H9 (cell line): ENCODE data around the gene FBXL13. TPM values are rescaled to one million over a fixed set of nuclear protein-coding genes. Genes with fewer than 3 reads are reported as not detected.

ENCODE experiments used
- DNase-seq: peaks from one replicate; pipeline ENCODE4 v3.0.0-alpha.2; 2017
- H2AFZ ChIP-seq: one replicate; pipeline ENCODE4 v1.6.1; 2013; ENCODE audit warnings: mild to moderate bottlenecking, low read length, control low read depth, moderate library complexity
- H2AK5ac ChIP-seq: 2 replicates; pipeline ENCODE4 v1.6.1; 2013; ENCODE audit warnings: low read length, control low read depth, mixed read lengths; ENCODE audit not compliant: insufficient read length
- H2BK120ac ChIP-seq: one replicate; pipeline ENCODE4 v1.6.1; 2013; ENCODE audit warnings: low read depth, mild to moderate bottlenecking, low read length, control low read depth, inconsistent platforms; ENCODE audit not compliant: poor library complexity, severe bottlenecking
- H2BK12ac ChIP-seq: 2 replicates; pipeline ENCODE4 v1.6.1; 2013; ENCODE audit warnings: low read length, control low read depth, mixed read lengths, low read depth; ENCODE audit not compliant: insufficient read length
- H2BK15ac ChIP-seq: 2 replicates; pipeline ENCODE4 v1.6.1; 2013; ENCODE audit warnings: low read depth, low read length, control low read depth
- H2BK20ac ChIP-seq: one replicate; pipeline ENCODE4 v1.6.1; 2013; ENCODE audit warnings: low read depth, mild to moderate bottlenecking, low read length, control low read depth, inconsistent platforms; ENCODE audit not compliant: poor library complexity, severe bottlenecking
- H2BK5ac ChIP-seq: 2 replicates; pipeline ENCODE4 v1.6.1; 2013; ENCODE audit warnings: low read length, control low read depth, mixed read lengths; ENCODE audit not compliant: insufficient read length
- H3K14ac ChIP-seq: 2 replicates; pipeline ENCODE4 v1.6.1; 2013; ENCODE audit warnings: low read length, control low read depth; ENCODE audit not compliant: insufficient read depth
- H3K18ac ChIP-seq: 2 replicates; pipeline ENCODE4 v1.6.1; 2013; ENCODE audit warnings: low read depth, mild to moderate bottlenecking, mixed read lengths, low read length, control low read depth; ENCODE audit not compliant: insufficient read length
- H3K23ac ChIP-seq: 2 replicates; pipeline ENCODE4 v1.6.1; 2013; ENCODE audit warnings: low read length, control low read depth, mixed read lengths, low read depth; ENCODE audit not compliant: insufficient read length
- H3K23me2 ChIP-seq: 2 replicates; pipeline ENCODE4 v1.6.1; 2013; ENCODE audit warnings: low read depth, mild to moderate bottlenecking, mixed read lengths, low read length, control low read depth; ENCODE audit not compliant: insufficient read length, poor library complexity, severe bottlenecking
- H3K27ac ChIP-seq: 2 replicates; pipeline ENCODE4 v1.5.1; 2013; ENCODE audit warnings: low read length, control low read depth, mixed read lengths, low read depth; ENCODE audit not compliant: insufficient read length
- H3K27me3 ChIP-seq: 2 replicates; pipeline ENCODE4 v1.6.1; 2013; ENCODE audit warnings: low read length, control low read depth, inconsistent platforms; ENCODE audit not compliant: insufficient read depth
- H3K4ac ChIP-seq: 2 replicates; pipeline ENCODE4 v1.6.1; 2013; ENCODE audit warnings: low read depth, mild to moderate bottlenecking, control low read depth, inconsistent platforms, low read length, moderate library complexity
- H3K4me1 ChIP-seq: 2 replicates; pipeline ENCODE4 v1.6.1; 2013; ENCODE audit warnings: low read length, control low read depth, inconsistent platforms; ENCODE audit not compliant: insufficient read depth
- H3K4me2 ChIP-seq: 2 replicates; pipeline ENCODE4 v1.6.1; 2013; ENCODE audit warnings: low read length, control low read depth, mixed read lengths; ENCODE audit not compliant: insufficient read length, insufficient read depth
- H3K56ac ChIP-seq: 2 replicates; pipeline ENCODE4 v1.6.1; 2013; ENCODE audit warnings: low read depth, mild to moderate bottlenecking, mixed read lengths, low read length, control low read depth; ENCODE audit not compliant: insufficient read length
- H3K79me1 ChIP-seq: 2 replicates; pipeline ENCODE4 v1.6.1; 2013; ENCODE audit warnings: low read depth, mild to moderate bottlenecking, moderate library complexity, low read length, control low read depth, inconsistent platforms; ENCODE audit not compliant: insufficient read depth, poor library complexity, severe bottlenecking
- H3K79me2 ChIP-seq: 2 replicates; pipeline ENCODE4 v1.6.1; 2013; ENCODE audit warnings: low read length, control low read depth, inconsistent platforms; ENCODE audit not compliant: insufficient read depth
- H3K9ac ChIP-seq: 2 replicates; pipeline ENCODE4 v1.6.1; 2013; ENCODE audit warnings: low read length, control low read depth, mixed read lengths; ENCODE audit not compliant: insufficient read length; ENCODE audit errors: extremely low read depth
- H3K9me3 ChIP-seq: one replicate; pipeline ENCODE4 v1.6.1; 2013; ENCODE audit warnings: low read depth, low read length, inconsistent platforms; ENCODE audit not compliant: control insufficient read depth
- H3T11ph ChIP-seq: one replicate; pipeline ENCODE4 v1.6.1; 2013; ENCODE audit warnings: mild to moderate bottlenecking, low read length, control low read depth, inconsistent platforms
- H4K20me1 ChIP-seq: one replicate; pipeline ENCODE4 v1.6.1; 2013; ENCODE audit not compliant: control insufficient read depth, insufficient read length, insufficient read depth
- H4K5ac ChIP-seq: 2 replicates; pipeline ENCODE4 v1.6.1; 2013; ENCODE audit warnings: low read depth, mild to moderate bottlenecking, mixed read lengths, low read length, control low read depth; ENCODE audit not compliant: insufficient read length
- H4K8ac ChIP-seq: replicated peaks from 2 replicates; pipeline ENCODE4 v1.6.1; 2013; ENCODE audit warnings: low read length, control low read depth, mixed read lengths, low read depth; ENCODE audit not compliant: insufficient read length
- H4K91ac ChIP-seq: 2 replicates; pipeline ENCODE4 v1.6.1; 2013; ENCODE audit warnings: low read depth, mild to moderate bottlenecking, moderate library complexity, mixed read lengths, low read length, control low read depth; ENCODE audit not compliant: insufficient read length
- H3K27ac Mint-ChIP-seq, 3 experiments: 2 replicates in 2 of 3; 3 replicates in 1 of 3; pipeline ENCODE4 v1.8.0; 2020 to 2021; ENCODE audit warnings: mixed read lengths in 3 of 3, mild to moderate bottlenecking in 1 of 3, moderate library complexity in 1 of 3
- H3K27me3 Mint-ChIP-seq: 2 replicates; pipeline ENCODE4 v1.8.0; 2021; ENCODE audit warnings: low read depth, mild to moderate bottlenecking, moderate library complexity, mixed read lengths
- H3K36me3 Mint-ChIP-seq, 3 experiments: 2 replicates in 2 of 3; 3 replicates in 1 of 3; pipeline ENCODE4 v1.8.0; 2020 to 2021; ENCODE audit warnings: low read depth in 3 of 3, mixed read lengths in 3 of 3; ENCODE audit not compliant: insufficient read depth in 1 of 3
- H3K4me1 Mint-ChIP-seq, 2 experiments: 2 replicates each; pipeline ENCODE4 v1.8.0; 2020; ENCODE audit warnings: mixed read lengths in 2 of 2
- H3K4me3 Mint-ChIP-seq, 2 experiments: 2 replicates in 1 of 2; 3 replicates in 1 of 2; pipeline ENCODE4 v1.8.0; 2020 to 2021; ENCODE audit warnings: mild to moderate bottlenecking in 2 of 2, mixed read lengths in 2 of 2, moderate library complexity in 1 of 2
- H3K9me3 Mint-ChIP-seq, 2 experiments: 2 replicates in 1 of 2; 3 replicates in 1 of 2; pipeline ENCODE4 v1.8.0; 2020; ENCODE audit warnings: mild to moderate bottlenecking in 2 of 2, mixed read lengths in 2 of 2, moderate library complexity in 1 of 2
- CTCF ChIP-seq: fragments of 200-600 bp; sonication (generic); conservative IDR thresholded peaks from 3 replicates; pipeline ENCODE4 v1.8.0; 2021; ENCODE audit warnings: antibody characterized with exemption, mild to moderate bottlenecking
- WGBS: extraction: QIAGEN DNeasy Blood & Tissue Kit; methylation state at CpG from one replicate; pipeline ENCODE4 v1.1.7; 2013; ENCODE audit warnings: missing lambda C conversion rate, low lambda C conversion rate, mixed read lengths; ENCODE audit not compliant: insufficient read length; ENCODE audit errors: extremely low coverage; 5-methylcytosine and 5-hydroxymethylcytosine counted together
- total RNA-seq: library from RNA; stranded (reverse); gene quantifications from 2 replicates; pipeline ENCODE4 v1.2.1, GENCODE V29; 2021

FBXL13 gene
- total RNA-seq, 1 experiment from 2014 or later, result 4.4 TPM

- Mint-ChIP-seq H3K4me1 (no peaks in the 10 kb centered on the region), H3K27ac (no peak overlapping the region), H3K4me3 (no peak overlapping the region), H3K36me3 (peaks cover 0 to 2% (median 0%) of the 10 kb centered on the region in 3 experiments; a peak in 2 of 7 replicates), H3K9me3 (no peaks in the 10 kb centered on the region), H3K27me3 (no peaks in the 10 kb centered on the region)
- H3K56ac ChIP-seq, result no peak overlapping the region
- no peak overlapping the region for H3K18ac ChIP-seq
- H3T11ph ChIP-seq, result no peak overlapping the region
- no peak overlapping the region for H3K9ac ChIP-seq
- TF ChIP-seq CTCF, result no peak
- no peak overlapping the region for H4K5ac ChIP-seq
- no peak overlapping the region for H4K8ac ChIP-seq
- no peak overlapping the region for H3K14ac ChIP-seq
- no peak overlapping the region for H2BK120ac ChIP-seq
- WGBS, result no CpG with 5 or more reads among the region's 2 CpGs
- H3K9me3 ChIP-seq, result no peaks in the 10 kb centered on the region
- H4K91ac ChIP-seq, result no peak overlapping the region
- no peak overlapping the region for H2AK5ac ChIP-seq
- H2BK5ac ChIP-seq, result no peak overlapping the region
- no peaks in the 10 kb centered on the region for H3K79me1 ChIP-seq
- H3K4me2 ChIP-seq, result no peak overlapping the region
- H2BK20ac ChIP-seq, result no peak overlapping the region
- no peak overlapping the region for H3K23ac ChIP-seq
- H3K23me2 ChIP-seq, result no peaks in the 10 kb centered on the region
- H3K4ac ChIP-seq, result no peak overlapping the region
- no peak overlapping the region for H2BK12ac ChIP-seq
- no peaks in the 10 kb centered on the region for H3K4me1 ChIP-seq
- H3K27me3 ChIP-seq, result no peaks in the 10 kb centered on the region
- H2BK15ac ChIP-seq, result no peak overlapping the region
- H3K27ac ChIP-seq, result no peak overlapping the region
- no peaks in the 10 kb centered on the region for H4K20me1 ChIP-seq
- H2AFZ ChIP-seq, result no peak overlapping the region
- no peak for DNase-seq
- no peaks in the 10 kb centered on the region for H3K79me2 ChIP-seq
These were observed 202.1 kb downstream of the FBXL13 start for GRCh38 chr7:102872460-102872859.
